ENCODE measurements around the gene RABGAP1.

RABGAP1 gene

DNA sequence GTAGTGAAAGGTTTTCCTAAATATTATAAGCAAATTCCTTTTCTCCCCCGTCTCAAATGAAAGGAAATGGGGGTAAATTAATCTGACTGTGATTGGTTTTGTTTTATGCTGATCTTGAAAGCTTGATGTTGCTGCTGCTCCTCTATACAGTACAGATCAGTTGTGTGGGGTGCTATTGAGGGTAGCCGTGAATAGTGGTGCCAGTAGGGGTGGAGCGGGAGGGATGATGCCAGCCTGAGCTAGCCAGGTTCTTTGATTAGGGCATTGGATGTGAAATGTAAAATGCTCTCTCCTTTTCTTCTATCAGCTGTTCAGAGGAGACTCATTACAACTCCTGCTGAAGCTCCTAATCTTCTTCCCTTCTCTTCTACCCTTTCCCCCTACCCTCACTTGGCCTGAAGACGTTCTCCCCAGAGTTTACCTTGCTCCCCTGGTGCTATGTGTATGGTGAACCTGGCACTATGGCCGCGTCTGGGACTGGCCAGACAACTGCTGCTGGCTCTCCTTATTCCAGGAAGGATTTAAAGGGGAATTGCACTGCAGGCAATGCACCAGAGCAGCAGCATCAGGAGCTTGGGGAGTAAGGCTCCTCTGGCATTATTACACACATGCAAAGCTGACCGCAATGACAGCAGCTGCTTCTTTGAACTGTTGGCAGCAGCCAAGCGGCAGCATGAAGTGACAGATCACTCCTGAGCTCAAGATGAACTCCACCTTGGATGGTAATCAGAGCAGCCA lies 93.2 kb downstream of the RABGAP1 start:
- no peak for DNase-seq (ENCODE audit: low read depth)
- H3K4me3 ChIP-seq (ENCODE audit: low read length) = no peak overlapping the region
- TF ChIP-seq, protein P1, sequence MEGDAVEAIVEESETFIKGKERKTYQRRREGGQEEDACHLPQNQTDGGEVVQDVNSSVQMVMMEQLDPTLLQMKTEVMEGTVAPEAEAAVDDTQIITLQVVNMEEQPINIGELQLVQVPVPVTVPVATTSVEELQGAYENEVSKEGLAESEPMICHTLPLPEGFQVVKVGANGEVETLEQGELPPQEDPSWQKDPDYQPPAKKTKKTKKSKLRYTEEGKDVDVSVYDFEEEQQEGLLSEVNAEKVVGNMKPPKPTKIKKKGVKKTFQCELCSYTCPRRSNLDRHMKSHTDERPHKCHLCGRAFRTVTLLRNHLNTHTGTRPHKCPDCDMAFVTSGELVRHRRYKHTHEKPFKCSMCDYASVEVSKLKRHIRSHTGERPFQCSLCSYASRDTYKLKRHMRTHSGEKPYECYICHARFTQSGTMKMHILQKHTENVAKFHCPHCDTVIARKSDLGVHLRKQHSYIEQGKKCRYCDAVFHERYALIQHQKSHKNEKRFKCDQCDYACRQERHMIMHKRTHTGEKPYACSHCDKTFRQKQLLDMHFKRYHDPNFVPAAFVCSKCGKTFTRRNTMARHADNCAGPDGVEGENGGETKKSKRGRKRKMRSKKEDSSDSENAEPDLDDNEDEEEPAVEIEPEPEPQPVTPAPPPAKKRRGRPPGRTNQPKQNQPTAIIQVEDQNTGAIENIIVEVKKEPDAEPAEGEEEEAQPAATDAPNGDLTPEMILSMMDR (IDR thresholded peaks at IDR 0.05; ENCODE audit: insufficient read depth, low read depth, low read length, missing control alignments) = no peak

DNA sequence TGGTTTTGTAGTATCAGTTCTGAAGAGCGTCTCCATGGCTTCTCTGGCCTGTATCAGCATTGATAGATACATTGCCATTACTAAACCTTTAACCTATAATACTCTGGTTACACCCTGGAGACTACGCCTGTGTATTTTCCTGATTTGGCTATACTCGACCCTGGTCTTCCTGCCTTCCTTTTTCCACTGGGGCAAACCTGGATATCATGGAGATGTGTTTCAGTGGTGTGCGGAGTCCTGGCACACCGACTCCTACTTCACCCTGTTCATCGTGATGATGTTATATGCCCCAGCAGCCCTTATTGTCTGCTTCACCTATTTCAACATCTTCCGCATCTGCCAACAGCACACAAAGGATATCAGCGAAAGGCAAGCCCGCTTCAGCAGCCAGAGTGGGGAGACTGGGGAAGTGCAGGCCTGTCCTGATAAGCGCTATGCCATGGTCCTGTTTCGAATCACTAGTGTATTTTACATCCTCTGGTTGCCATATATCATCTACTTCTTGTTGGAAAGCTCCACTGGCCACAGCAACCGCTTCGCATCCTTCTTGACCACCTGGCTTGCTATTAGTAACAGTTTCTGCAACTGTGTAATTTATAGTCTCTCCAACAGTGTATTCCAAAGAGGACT lies 94.2 kb downstream of the RABGAP1 start:
- DNase-seq (ENCODE audit: low read depth) = no peak
- TF ChIP-seq, protein P1 (IDR thresholded peaks at IDR 0.05; ENCODE audit: insufficient read depth, low read depth, low read length, missing control alignments) = no peak
- no peak overlapping the region for H3K4me3 ChIP-seq (ENCODE audit: low read length)

DNA sequence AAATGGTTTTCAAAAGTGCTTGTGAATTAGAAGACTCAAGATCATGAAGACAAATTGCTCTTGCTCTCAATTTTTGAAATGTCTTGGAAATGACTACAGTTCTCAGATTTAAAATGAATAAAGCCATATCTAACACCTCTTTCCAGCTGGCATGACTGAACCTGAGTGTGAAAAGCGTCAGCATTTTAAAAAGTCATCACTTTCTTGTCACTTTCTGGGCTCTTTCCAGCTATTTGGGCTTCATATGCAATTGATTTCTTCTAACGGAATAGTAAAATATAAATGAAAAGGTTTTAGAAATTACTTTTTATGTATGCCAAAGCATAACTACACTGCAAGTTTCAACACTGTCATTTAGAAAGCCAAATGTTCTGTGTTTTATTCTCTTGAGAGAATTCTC lies 95.0 kb downstream of the RABGAP1 start:
- DNase-seq (ENCODE audit: low read depth) = no peak
- TF ChIP-seq, protein P1 (IDR thresholded peaks at IDR 0.05; ENCODE audit: insufficient read depth, low read depth, low read length, missing control alignments) = no peak
- no peak overlapping the region for H3K4me3 ChIP-seq (ENCODE audit: low read length)

GRCh38 chr9:123036893-123037545 lies 96.2 kb downstream of the RABGAP1 start:
- no peak for DNase-seq (ENCODE audit: low read depth)
- no peak overlapping the region for H3K4me3 ChIP-seq (ENCODE audit: low read length)
- TF ChIP-seq, protein P1 (IDR thresholded peaks at IDR 0.05; ENCODE audit: insufficient read depth, low read depth, low read length, missing control alignments) = no peak

DNA sequence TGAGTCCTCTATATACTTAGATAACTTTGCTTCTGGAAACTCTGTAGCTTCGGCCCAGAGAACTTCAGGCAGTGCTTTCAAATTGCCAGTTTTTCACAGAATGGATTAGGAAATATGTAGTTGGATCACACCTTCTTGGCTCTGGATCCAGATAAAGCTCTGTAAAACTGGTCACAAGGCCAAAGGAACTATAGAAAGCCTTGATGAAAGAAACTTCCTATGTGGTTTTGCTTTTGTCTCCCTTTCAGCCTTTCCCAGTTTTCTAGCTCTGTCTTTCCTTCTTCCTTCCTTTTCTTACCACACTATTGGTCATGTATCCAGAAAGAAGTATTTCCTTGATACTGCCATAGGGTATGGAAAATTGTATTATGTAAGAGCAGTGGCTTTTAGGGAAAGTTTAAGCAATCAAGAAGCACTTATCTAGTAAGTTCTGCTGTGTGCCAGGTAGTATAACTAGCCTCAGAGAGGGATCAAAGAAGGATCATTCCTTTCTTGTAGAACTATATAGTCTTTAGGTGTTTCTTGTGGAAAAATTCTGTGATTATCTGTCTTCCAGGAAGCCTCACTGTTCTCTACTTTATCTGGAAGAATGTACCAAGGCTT lies 98.9 kb downstream of the RABGAP1 start:
- TF ChIP-seq, protein P1 (IDR thresholded peaks at IDR 0.05; ENCODE audit: insufficient read depth, low read depth, low read length, missing control alignments) = no peak
- no peak for DNase-seq (ENCODE audit: low read depth)
- no peak overlapping the region for H3K4me3 ChIP-seq (ENCODE audit: low read length)

- DNase-seq (ENCODE audit: low read depth) = no peak
- no peak overlapping the region for H3K4me3 ChIP-seq (ENCODE audit: low read length)
- TF ChIP-seq, protein P1 (IDR thresholded peaks at IDR 0.05; ENCODE audit: insufficient read depth, low read depth, low read length, missing control alignments) = no peak
These were observed 100.0 kb downstream of the RABGAP1 start for GRCh38 chr9:123040801-123041200.

All from epithelial cell of esophagus (primary cell).